ENCODE results near the gene KIF2A. TPM values are rescaled to one million over a fixed set of nuclear protein-coding genes. Genes with fewer than 3 reads are reported as not detected.

Gene KIF2A
- polyA plus RNA-seq, 1 donor, result 38.6 TPM

GRCh38 chr5:62326702-62327101 lies 20.7 kb downstream of the KIF2A start:
- Histone ChIP-seq H3K36me3 (ENCODE audit: control insufficient read depth, insufficient read depth, low read length) (peaks cover 6% of the 10 kb centered on the region), H3K4me1 (ENCODE audit: control insufficient read depth, insufficient read depth, low read length) (no peaks in the 10 kb centered on the region), H3K27me3 (ENCODE audit: control insufficient read depth, insufficient read depth, low read length) (no peaks in the 10 kb centered on the region), H3K9me3 (ENCODE audit: control insufficient read depth, low read depth, low read length) (no peaks in the 10 kb centered on the region), H3K27ac (ENCODE audit: low read length) (no peak overlapping the region), H3K4me3 (ENCODE audit: low read length) (no peak overlapping the region)
- WGBS (ENCODE audit: insufficient coverage, low lambda C conversion rate), result no CpG with 5 or more reads among the region's 4 CpGs
- no peak for DNase-seq

- H3K27ac ChIP-seq (ENCODE audit: low read length), result no peak overlapping the region
- H3K4me1 ChIP-seq (ENCODE audit: control insufficient read depth, insufficient read depth, low read length), result no peaks in the 10 kb centered on the region
- no peak overlapping the region for H3K4me3 ChIP-seq (ENCODE audit: low read length)
- 76% methylated on average over 2 of the region's 9 CpGs for WGBS (ENCODE audit: insufficient coverage, low lambda C conversion rate)
- no peak for DNase-seq
- H3K27me3 ChIP-seq (ENCODE audit: control insufficient read depth, insufficient read depth, low read length), result no peaks in the 10 kb centered on the region
- H3K36me3 ChIP-seq (ENCODE audit: control insufficient read depth, insufficient read depth, low read length), result peaks cover 3% of the 10 kb centered on the region
- no peaks in the 10 kb centered on the region for H3K9me3 ChIP-seq (ENCODE audit: control insufficient read depth, low read depth, low read length)
Observed at GRCh38 chr5:62327138-62328053, 21.4 kb downstream of the KIF2A start.

GRCh38 chr5:62328772-62329491 lies 22.9 kb downstream of the KIF2A start:
- H3K4me3 ChIP-seq (ENCODE audit: low read length), result no peak overlapping the region
- no peaks in the 10 kb centered on the region for H3K9me3 ChIP-seq (ENCODE audit: control insufficient read depth, low read depth, low read length)
- no peaks in the 10 kb centered on the region for H3K27me3 ChIP-seq (ENCODE audit: control insufficient read depth, insufficient read depth, low read length)
- peaks cover 4% of the 10 kb centered on the region for H3K36me3 ChIP-seq (ENCODE audit: control insufficient read depth, insufficient read depth, low read length)
- no peak for DNase-seq
- no peak overlapping the region for H3K27ac ChIP-seq (ENCODE audit: low read length)
- 86% methylated on average over 6 of the region's 7 CpGs for WGBS (ENCODE audit: insufficient coverage, low lambda C conversion rate)
- no peaks in the 10 kb centered on the region for H3K4me1 ChIP-seq (ENCODE audit: control insufficient read depth, insufficient read depth, low read length)

- no peak for DNase-seq
- WGBS (ENCODE audit: insufficient coverage, low lambda C conversion rate), result 100% methylated on average over 1 of the region's 1 CpG
- Histone ChIP-seq H3K4me1 (ENCODE audit: control insufficient read depth, insufficient read depth, low read length) (no peaks in the 10 kb centered on the region), H3K27me3 (ENCODE audit: control insufficient read depth, insufficient read depth, low read length) (no peaks in the 10 kb centered on the region), H3K4me3 (ENCODE audit: low read length) (no peak overlapping the region), H3K9me3 (ENCODE audit: control insufficient read depth, low read depth, low read length) (no peaks in the 10 kb centered on the region), H3K27ac (ENCODE audit: low read length) (no peak overlapping the region), H3K36me3 (ENCODE audit: control insufficient read depth, insufficient read depth, low read length) (peaks cover 13% of the 10 kb centered on the region)
Observed at GRCh38 chr5:62330302-62330701, 24.3 kb downstream of the KIF2A start.

- H3K9me3 ChIP-seq (ENCODE audit: control insufficient read depth, low read depth, low read length), result no peaks in the 10 kb centered on the region
- peaks cover 13% of the 10 kb centered on the region for H3K36me3 ChIP-seq (ENCODE audit: control insufficient read depth, insufficient read depth, low read length)
- H3K4me1 ChIP-seq (ENCODE audit: control insufficient read depth, insufficient read depth, low read length), result no peaks in the 10 kb centered on the region
- DNase-seq, result no peak
- H3K27ac ChIP-seq (ENCODE audit: low read length), result no peak overlapping the region
- H3K27me3 ChIP-seq (ENCODE audit: control insufficient read depth, insufficient read depth, low read length), result no peaks in the 10 kb centered on the region
- H3K4me3 ChIP-seq (ENCODE audit: low read length), result no peak overlapping the region
Observed at GRCh38 chr5:62331921-62332320, 25.9 kb downstream of the KIF2A start.

- no peaks in the 10 kb centered on the region for H3K4me1 ChIP-seq (ENCODE audit: control insufficient read depth, insufficient read depth, low read length)
- H3K9me3 ChIP-seq (ENCODE audit: control insufficient read depth, low read depth, low read length), result no peaks in the 10 kb centered on the region
- no peak for DNase-seq
- peaks cover 13% of the 10 kb centered on the region for H3K36me3 ChIP-seq (ENCODE audit: control insufficient read depth, insufficient read depth, low read length)
- no peak overlapping the region for H3K27ac ChIP-seq (ENCODE audit: low read length)
- H3K27me3 ChIP-seq (ENCODE audit: control insufficient read depth, insufficient read depth, low read length), result no peaks in the 10 kb centered on the region
- WGBS (ENCODE audit: insufficient coverage, low lambda C conversion rate), result no CpG with 5 or more reads among the region's 8 CpGs
- no peak overlapping the region for H3K4me3 ChIP-seq (ENCODE audit: low read length)
Observed at GRCh38 chr5:62333250-62333794, 27.3 kb downstream of the KIF2A start.

- Histone ChIP-seq H3K36me3 (ENCODE audit: control insufficient read depth, insufficient read depth, low read length) (peaks cover 13% of the 10 kb centered on the region), H3K4me1 (ENCODE audit: control insufficient read depth, insufficient read depth, low read length) (no peaks in the 10 kb centered on the region), H3K27me3 (ENCODE audit: control insufficient read depth, insufficient read depth, low read length) (no peaks in the 10 kb centered on the region), H3K27ac (ENCODE audit: low read length) (no peak overlapping the region), H3K4me3 (ENCODE audit: low read length) (no peak overlapping the region), H3K9me3 (ENCODE audit: control insufficient read depth, low read depth, low read length) (no peaks in the 10 kb centered on the region)
- WGBS (ENCODE audit: insufficient coverage, low lambda C conversion rate), result no CpG with 5 or more reads among the region's 2 CpGs
- no peak for DNase-seq
Observed at GRCh38 chr5:62334082-62334481, 28.1 kb downstream of the KIF2A start.

GRCh38 chr5:62340392-62340791 lies 34.4 kb downstream of the KIF2A start:
- WGBS (ENCODE audit: insufficient coverage, low lambda C conversion rate), result no CpG with 5 or more reads among the region's 1 CpG
- Histone ChIP-seq H3K27me3 (ENCODE audit: control insufficient read depth, insufficient read depth, low read length) (no peaks in the 10 kb centered on the region), H3K4me3 (ENCODE audit: low read length) (no peak overlapping the region), H3K36me3 (ENCODE audit: control insufficient read depth, insufficient read depth, low read length) (no peaks in the 10 kb centered on the region), H3K9me3 (ENCODE audit: control insufficient read depth, low read depth, low read length) (no peaks in the 10 kb centered on the region), H3K27ac (ENCODE audit: low read length) (no peak overlapping the region), H3K4me1 (ENCODE audit: control insufficient read depth, insufficient read depth, low read length) (no peaks in the 10 kb centered on the region)
- peak in 1 of 2 donors; percentile 24 for DNase-seq

- WGBS (ENCODE audit: insufficient coverage, low lambda C conversion rate), result no CpG with 5 or more reads among the region's 2 CpGs
- Histone ChIP-seq H3K36me3 (ENCODE audit: control insufficient read depth, insufficient read depth, low read length) (no peaks in the 10 kb centered on the region), H3K9me3 (ENCODE audit: control insufficient read depth, low read depth, low read length) (no peaks in the 10 kb centered on the region), H3K4me3 (ENCODE audit: low read length) (no peak overlapping the region), H3K27ac (ENCODE audit: low read length) (no peak overlapping the region), H3K27me3 (ENCODE audit: control insufficient read depth, insufficient read depth, low read length) (no peaks in the 10 kb centered on the region), H3K4me1 (ENCODE audit: control insufficient read depth, insufficient read depth, low read length) (no peaks in the 10 kb centered on the region)
- no peak for DNase-seq
Observed at GRCh38 chr5:62340979-62341378, 35.0 kb downstream of the KIF2A start.

- no peak for DNase-seq
- WGBS (ENCODE audit: insufficient coverage, low lambda C conversion rate), result 100% methylated on average over 1 of the region's 4 CpGs
- H3K27me3 ChIP-seq (ENCODE audit: control insufficient read depth, insufficient read depth, low read length), result no peaks in the 10 kb centered on the region
- H3K9me3 ChIP-seq (ENCODE audit: control insufficient read depth, low read depth, low read length), result no peaks in the 10 kb centered on the region
- H3K27ac ChIP-seq (ENCODE audit: low read length), result no peak overlapping the region
- no peak overlapping the region for H3K4me3 ChIP-seq (ENCODE audit: low read length)
- no peaks in the 10 kb centered on the region for H3K36me3 ChIP-seq (ENCODE audit: control insufficient read depth, insufficient read depth, low read length)
- H3K4me1 ChIP-seq (ENCODE audit: control insufficient read depth, insufficient read depth, low read length), result no peaks in the 10 kb centered on the region
Observed at GRCh38 chr5:62341783-62342475, 35.9 kb downstream of the KIF2A start.
